GM12878 (cell line): ENCODE results near the gene LRRC26. TPM values are rescaled to one million over a fixed set of nuclear protein-coding genes. Genes with fewer than 3 reads are reported as not detected.

Experiments
- ATAC-seq: fragments of 200-7000 bp; cut with Tn5 transposase; 3 replicates; pipeline ENCODE4 v1.9.1; 2020; ENCODE audit warnings: mild to moderate bottlenecking, moderate library complexity
- BruUV-seq: library from RNA; stranded (reverse); fragments of 400-500 nt; replicated peaks from 2 replicates; lab custom pipeline; 2021; lab: Mats Ljungman, UMichigan
- CTCF ChIA-PET: fragments of 300-600 bp; sonication (Branson Sonifier 250); formaldehyde crosslinking; extraction: SDS; loops from one replicate; lab custom pipeline; 2021; ENCODE audit warnings: inconsistent platforms; lab: Yijun Ruan, JAX
- POLR2A ChIA-PET: fragments of 350-600 bp; formaldehyde crosslinking; extraction: SDS; loops from one replicate; lab custom pipeline; 2021; ENCODE audit warnings: inconsistent platforms; lab: Charles Lee
- RAD21 ChIA-PET: fragments of 300-600 bp; sonication (Branson Sonifier 250); formaldehyde crosslinking; loops from one replicate; lab custom pipeline; 2023; ENCODE audit warnings: antibody characterized with exemption; ENCODE audit not compliant: unreplicated experiment; lab: Charles Lee
- SMC1A ChIA-PET: fragments of 300-600 bp; sonication (Branson Sonifier 250); formaldehyde crosslinking; loops from one replicate; lab custom pipeline; 2023; ENCODE audit not compliant: unreplicated experiment, uncharacterized antibody; lab: Charles Lee
- DNase-seq: peaks from one replicate; pipeline ENCODE4 v3.0.0-alpha.2; 2011; ENCODE audit warnings: low read depth, low spot score
- FAIRE-seq: peaks from 3 replicates; lab custom pipeline; 2011; peaks lifted over from hg19 to GRCh38; lab: Jason Lieb, UNC
- H2AFZ ChIP-seq: 2 replicates; pipeline ENCODE4 v1.6.0; 2011; ENCODE audit warnings: low read depth, low read length, control low read depth; ENCODE audit not compliant: control insufficient read depth
- H3K27ac ChIP-seq: 2 replicates; pipeline ENCODE4 v1.5.1; 2011; ENCODE audit warnings: control low read depth; ENCODE audit not compliant: control insufficient read depth, insufficient read depth
- H3K27me3 ChIP-seq, 2 experiments: replicated peaks in 1 of 2; 2 replicates each; pipeline versions ENCODE4 v1.6.0 to v1.6.1; 2011; ENCODE audit warnings: low read length in 1 of 2; ENCODE audit not compliant: control insufficient read depth in 2 of 2, insufficient read depth in 2 of 2
- H3K36me3 ChIP-seq, 2 experiments: 2 replicates each; pipeline ENCODE4 v1.5.1; 2011; ENCODE audit warnings: low read length in 1 of 2; ENCODE audit not compliant: control insufficient read depth in 2 of 2, insufficient read depth in 2 of 2
- H3K4me1 ChIP-seq: 2 replicates; pipeline ENCODE4 v1.6.1; 2011; ENCODE audit warnings: mild to moderate bottlenecking, low read length, moderate library complexity, mixed read lengths; ENCODE audit not compliant: control insufficient read depth, insufficient read depth
- H3K4me2 ChIP-seq: 2 replicates; pipeline ENCODE4 v1.6.0; 2011; ENCODE audit warnings: control low read depth; ENCODE audit not compliant: control insufficient read depth, insufficient read depth
- H3K4me3 ChIP-seq: fragments of 200-600 bp; sonication (generic); 2 replicates; pipeline ENCODE4 v1.5.1; 2016
- H3K79me2 ChIP-seq: 2 replicates; pipeline ENCODE4 v1.6.0; 2011; ENCODE audit warnings: low read length; ENCODE audit not compliant: control insufficient read depth, insufficient read depth
- H3K9ac ChIP-seq: 2 replicates; pipeline ENCODE4 v1.8.0; 2011; ENCODE audit warnings: low read length, control low read depth, mixed read lengths; ENCODE audit not compliant: control insufficient read depth, insufficient read depth
- H3K9me3 ChIP-seq: replicated peaks from 3 replicates; pipeline ENCODE4 v1.5.1; 2011; ENCODE audit warnings: mild to moderate bottlenecking, low read length; ENCODE audit not compliant: control insufficient read depth, insufficient read depth
- H4K20me1 ChIP-seq: 2 replicates; pipeline ENCODE4 v1.6.0; 2011; ENCODE audit not compliant: control insufficient read depth, insufficient read depth
- ASH2L ChIP-seq: fragments of 300-600, 200-600 bp; sonication (generic); IDR thresholded peaks from 2 replicates; pipeline ENCODE4 v1.6.1; 2017; ENCODE audit warnings: low read depth, mild to moderate bottlenecking, borderline replicate concordance
- CBFB ChIP-seq: IDR thresholded peaks from 2 replicates; pipeline ENCODE4 v1.6.1; 2016; ENCODE audit warnings: antibody characterized with exemption, low read depth
- FOS ChIP-seq: IDR thresholded peaks from 3 replicates; pipeline ENCODE4 v1.6.1; 2011; ENCODE audit warnings: borderline replicate concordance; ENCODE audit not compliant: insufficient read length; ENCODE audit errors: extremely low read depth
- POLR2AphosphoS2 ChIP-seq: IDR thresholded peaks from 2 replicates; pipeline ENCODE4 v1.6.1; 2011; ENCODE audit warnings: low read depth, mild to moderate bottlenecking, low read length, improper control_type of control experiment, moderate library complexity
- RB1 ChIP-seq: fragments of 450-650 bp; formaldehyde crosslinking; IDR thresholded peaks from 2 replicates; pipeline ENCODE4 v1.6.1; 2017; ENCODE audit warnings: mild to moderate bottlenecking, borderline replicate concordance
- RBBP5 ChIP-seq: fragments of 200-600 bp; sonication (generic); conservative IDR thresholded peaks from 2 replicates; pipeline ENCODE4 v1.6.1; 2016
- RFX5 ChIP-seq: IDR thresholded peaks from 2 replicates; pipeline ENCODE4 v1.6.1; 2011; ENCODE audit warnings: low read depth, low read length, improper control_type of control experiment
- TCF12 ChIP-seq: IDR thresholded peaks from 2 replicates; pipeline ENCODE4 v1.6.1; 2011; ENCODE audit warnings: low read depth, mild to moderate bottlenecking, low read length
- ZNF24 ChIP-seq: fragments of 450-650 bp; IDR thresholded peaks from 2 replicates; pipeline ENCODE4 v1.6.1; 2017; ENCODE audit warnings: antibody characterized with exemption, mild to moderate bottlenecking
- ZNF687 ChIP-seq: fragments of 450-650 bp; IDR thresholded peaks from 2 replicates; pipeline ENCODE4 v1.6.1; 2017; ENCODE audit warnings: mild to moderate bottlenecking, moderate library complexity
- WGBS: methylation state at CpG from one replicate; pipeline ENCODE4 v1.1.6; 2016; ENCODE audit warnings: low lambda C conversion rate; ENCODE audit not compliant: insufficient replicate concordance, insufficient coverage; ENCODE audit errors: missing lambda C conversion rate; 5-methylcytosine and 5-hydroxymethylcytosine counted together
- in situ Hi-C: fragments of 300-500 bp; cut with MboI; formaldehyde crosslinking; loops from 9 replicates; pipeline ENCODE4 v1.14.3; 2018; ENCODE audit warnings: mixed read lengths
- intact Hi-C: fragments of 100-400 bp; cut with micrococcal nuclease; formaldehyde crosslinking; loops from one replicate; pipeline ENCODE4 v1.14.2; 2022; ENCODE audit not compliant: unreplicated experiment
- polyA plus RNA-seq, 11 experiments: library from polyadenylated mRNA; depleted of rRNA in 4 of 11; unstranded in 6 of 11; stranded (reverse) in 5 of 11; fragments of >200 nt; fragmentation: Nextera tagmentation in 4 of 11; fragmentation: Illumina TruSeq in 1 of 11; extraction: Ambion mirVana in 4 of 11; extraction: Trizol in 1 of 11; gene quantifications; 1 replicate in 1 of 11; 2 replicates in 10 of 11; pipeline versions ENCODE4 v1.2.1 to v1.2.3, GENCODE V29; 2011 to 2016; ENCODE audit warnings: inconsistent platforms in 2 of 11, missing spikeins in 2 of 11, low read depth in 1 of 11
- total RNA-seq, 4 experiments: library from RNA; depleted of rRNA in 3 of 4; stranded (reverse); fragments of >200 nt in 3 of 4; fragmentation: Illumina TruSeq in 1 of 4; extraction: Trizol in 1 of 4; gene quantifications; 2 replicates each; pipeline versions ENCODE4 v1.2.1 to v1.2.3, GENCODE V29; 2013 to 2021

The LRRC26 gene
- total and polyA plus RNA-seq, 10 of the 15 experiments (the other 5 are each of a cell fraction or from before 2014, with no cell fraction given), result 0.29 to 0.91 (median 0.64) TPM; not detected in 5

GRCh38 chr9:137187386-137187785 lies 17.5 kb upstream of the LRRC26 start:
- WGBS, result 72% methylated on average over 15 of the region's 15 CpGs
- Histone ChIP-seq H3K9ac (peak overlapping the region; percentile 80), H4K20me1 (peaks cover 7% of the 10 kb centered on the region; the same call in 1 of the 2 replicates), H3K9me3 (no peaks in the 10 kb centered on the region), H3K79me2 (peaks cover 35% of the 10 kb centered on the region), H3K36me3 (peaks cover 7 to 21% of the 10 kb centered on the region in 2 experiments), H2AFZ (no peak overlapping the region), H3K4me3 (peak overlapping the region; percentile 99), H3K27ac (peak overlapping the region; percentile 77), H3K4me1 (peaks cover 22% of the 10 kb centered on the region)
- CTCF ChIA-PET, result interaction anchor here (1.3 to 2.0 kb wide), 3 partner anchors 36 to 152 kb away, joined by 3 to 18 read pairs (median 4); partner anchors contain the start of genes CYSRT1 and RNF208
- DNase-seq (no peak), FAIRE-seq (no peak), ATAC-seq (no peak)
- RAD21 ChIA-PET, result interaction anchor here (0.8 to 3.6 kb wide), 6 partner anchors 14 to 57 kb away, joined by 3 to 23 read pairs (median 8); partner anchors contain the start of gene RNF208
- POLR2A ChIA-PET, result interaction anchor here (0.9 to 4.6 kb wide), 4 partner anchors 16 to 36 kb away, joined by 3 to 22 read pairs (median 6); partner anchors contain the start of genes CYSRT1 and RNF208
- in situ Hi-C loops, result no loop called here
- intact Hi-C loops, result loop anchor here (5.0 kb wide), 2 partner anchors 35 to 60 kb away; partner anchors contain the start of gene RNF208
- SMC1A ChIA-PET, result interaction anchor here (1.0 to 2.5 kb wide), 3 partner anchors 17 to 240 kb away, joined by 4 to 13 read pairs (median 5); no protein-coding TSS in a partner anchor
- no peak for TF ChIP-seq TCF12
- TF ChIP-seq ZNF687, result no peak
- TF ChIP-seq ASH2L, result no peak
- no peak for TF ChIP-seq RBBP5
- TF ChIP-seq RB1, result no peak
- TF ChIP-seq FOS, result no peak
- TF ChIP-seq RFX5, result no peak
- no peak for TF ChIP-seq CBFB
- no peak for TF ChIP-seq POLR2AphosphoS2
- no peak for TF ChIP-seq ZNF24
- TF ChIP-seq, all 136 proteins: peak for 0
- peak overlapping the region; percentile 93 for H3K4me2 ChIP-seq
- H3K27me3 ChIP-seq, result no peaks in the 10 kb centered on the region
- BruUV-seq, result no TSS peak
